SU-DHL-6 (cell line): ENCODE data around the gene PPP1R7.

Source experiments
- H2AFZ ChIP-seq: fragments of 200-600 bp; sonication (generic); 2 replicates; pipeline ENCODE4 v1.6.1; 2014; ENCODE audit warnings: low read depth, mild to moderate bottlenecking, moderate library complexity, mixed read lengths, antibody characterized with exemption, low read length; ENCODE audit not compliant: severe bottlenecking
- H3F3A ChIP-seq: fragments of 200-600 bp; shearing (Covaris generic); 2 replicates; pipeline ENCODE4 v1.6.0; 2016; ENCODE audit warnings: antibody characterized with exemption, mild to moderate bottlenecking; ENCODE audit not compliant: insufficient read depth
- H3K27ac ChIP-seq: fragments of 200-600 bp; sonication (generic); 2 replicates; pipeline ENCODE4 v1.5.1; 2016; ENCODE audit warnings: low read depth, mild to moderate bottlenecking, low read length, moderate library complexity, mixed read lengths
- H3K27me3 ChIP-seq: fragments of 200-600 bp; sonication (generic), shearing (Covaris generic); 2 replicates; pipeline ENCODE4 v1.6.0; 2014; ENCODE audit warnings: mild to moderate bottlenecking, low read length
- H3K36me3 ChIP-seq: fragments of 200-600 bp; sonication (generic); 2 replicates; pipeline ENCODE4 v1.6.1; 2014; ENCODE audit warnings: mild to moderate bottlenecking, low read length, mixed read lengths
- H3K4me2 ChIP-seq: fragments of 300-600, 200-600 bp; shearing (Covaris generic), sonication (generic); 2 replicates; pipeline ENCODE4 v1.6.0; 2014; ENCODE audit warnings: low read length, low read depth, mild to moderate bottlenecking; ENCODE audit not compliant: poor library complexity, severe bottlenecking
- H3K4me3 ChIP-seq: fragments of 200-600 bp; sonication (generic); 2 replicates; pipeline ENCODE4 v1.5.1; 2014; ENCODE audit warnings: antibody characterized with exemption, low read length, mild to moderate bottlenecking, mixed read lengths; ENCODE audit not compliant: insufficient read depth, poor library complexity, severe bottlenecking
- H3K79me2 ChIP-seq: fragments of 200-600 bp; sonication (generic); 2 replicates; pipeline ENCODE4 v1.6.1; 2014; ENCODE audit warnings: mild to moderate bottlenecking, low read length, moderate library complexity; ENCODE audit not compliant: insufficient read depth
- H3K9ac ChIP-seq: fragments of 200-600 bp; sonication (generic); 2 replicates; pipeline ENCODE4 v1.7.0; 2014; ENCODE audit warnings: mild to moderate bottlenecking, low read length
- H3K9me2 ChIP-seq: fragments of 200-600 bp; sonication (generic); replicated peaks from 2 replicates; pipeline ENCODE4 v1.6.1; 2014; ENCODE audit warnings: low read length; ENCODE audit not compliant: insufficient read depth
- H3K9me3 ChIP-seq: fragments of 200-600 bp; sonication (generic); 2 replicates; pipeline ENCODE4 v1.6.1; 2014; ENCODE audit warnings: low read length, mixed read lengths; ENCODE audit not compliant: insufficient read depth
- H4K20me1 ChIP-seq: fragments of 200-600 bp; sonication (generic); 2 replicates; pipeline ENCODE4 v1.6.1; 2014; ENCODE audit warnings: low read depth, mild to moderate bottlenecking, antibody characterized with exemption, low read length, moderate library complexity, mixed read lengths
- CTCF ChIP-seq: fragments of 200-600 bp; sonication (generic); IDR thresholded peaks from one replicate; pipeline ENCODE4 v1.5.1; 2017; ENCODE audit warnings: antibody characterized with exemption, mild to moderate bottlenecking, low read length, moderate library complexity; ENCODE audit not compliant: insufficient read depth, poor library complexity, severe bottlenecking
- EZH2phosphoT487 ChIP-seq: fragments of 200-600 bp; sonication (generic), shearing (Covaris generic); conservative IDR thresholded peaks from 2 replicates; pipeline ENCODE4 v1.6.1; 2018; ENCODE audit warnings: mild to moderate bottlenecking, antibody characterized with exemption, low read length, moderate library complexity, mixed read lengths

PPP1R7 gene

DNA sequence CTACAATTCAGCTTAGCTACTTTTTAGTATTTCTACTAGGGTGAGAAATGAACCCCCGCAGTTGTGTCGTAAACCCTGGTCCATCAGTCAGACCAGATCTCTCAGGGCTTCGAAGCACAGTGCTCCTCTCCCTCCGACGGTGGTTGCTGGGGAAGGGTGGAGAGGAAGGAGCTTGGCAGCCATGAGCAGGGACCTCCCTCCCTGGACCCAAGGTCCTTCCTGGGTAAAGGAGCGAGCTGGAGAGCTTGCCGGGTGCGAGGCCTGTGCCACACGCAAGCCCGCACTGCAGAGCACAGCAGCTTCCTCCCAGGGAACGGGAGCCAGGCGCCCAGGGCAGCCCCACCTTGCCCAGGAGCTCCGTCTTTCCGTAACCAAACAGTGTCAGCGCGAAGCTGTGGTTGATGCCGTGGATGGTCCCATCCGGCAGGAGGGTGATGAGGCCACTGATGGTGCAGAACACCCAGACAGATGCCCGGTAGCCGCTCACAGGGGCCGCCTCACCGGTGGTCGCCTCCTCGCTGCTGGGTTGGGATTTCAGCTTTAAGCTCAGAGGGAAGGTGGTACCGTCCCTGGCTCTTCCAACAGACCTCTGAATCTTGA is 13.5 kb upstream of the PPP1R7 start:
- Histone ChIP-seq H3K4me3 (no peak overlapping the region), H3K36me3 (no peaks in the 10 kb centered on the region), H2AFZ (no peak overlapping the region), H3K79me2 (no peaks in the 10 kb centered on the region), H3K27me3 (no peaks in the 10 kb centered on the region), H3F3A (no peaks in the 10 kb centered on the region), H3K9me2 (no peaks in the 10 kb centered on the region), H4K20me1 (no peaks in the 10 kb centered on the region), H3K4me2 (no peak overlapping the region), H3K9me3 (no peaks in the 10 kb centered on the region), H3K27ac (no peak overlapping the region), H3K9ac (no peak overlapping the region)
- no peak for TF ChIP-seq CTCF
- no peak for TF ChIP-seq EZH2phosphoT487

- H4K20me1 ChIP-seq: no peaks in the 10 kb centered on the region
- H3K9ac ChIP-seq: no peak overlapping the region
- H3K4me3 ChIP-seq: no peak overlapping the region
- no peaks in the 10 kb centered on the region for H3K9me2 ChIP-seq
- no peaks in the 10 kb centered on the region for H3K79me2 ChIP-seq
- no peaks in the 10 kb centered on the region for H3K36me3 ChIP-seq
- no peaks in the 10 kb centered on the region for H3F3A ChIP-seq
- no peak overlapping the region for H2AFZ ChIP-seq
- no peaks in the 10 kb centered on the region for H3K27me3 ChIP-seq
- H3K9me3 ChIP-seq: no peaks in the 10 kb centered on the region
- TF ChIP-seq CTCF (no peak), EZH2phosphoT487 (no peak)
- H3K4me2 ChIP-seq: no peak overlapping the region
- no peak overlapping the region for H3K27ac ChIP-seq
Observed at GRCh38 chr2:241137276-241138190, 12.7 kb upstream of the PPP1R7 start.

DNA sequence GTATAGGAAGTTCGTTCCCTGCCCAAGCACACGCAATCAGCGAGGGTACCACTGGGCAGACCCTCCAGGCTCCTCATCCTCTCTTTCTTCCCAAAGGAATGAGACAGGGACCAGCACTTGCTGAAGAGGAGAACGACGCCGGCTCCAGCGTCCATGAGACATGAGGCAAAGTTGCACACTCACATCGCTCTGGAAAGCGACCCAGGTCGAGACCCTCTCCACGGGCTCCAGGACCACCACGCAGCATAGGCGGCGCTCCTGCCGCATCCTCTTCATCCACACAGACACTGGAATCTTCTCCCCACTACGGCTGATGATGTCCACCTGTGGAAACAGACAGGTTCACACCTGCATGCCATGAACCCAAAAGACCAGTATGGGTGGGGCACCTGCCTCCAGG is 11.8 kb upstream of the PPP1R7 start:
- H3K27ac ChIP-seq: no peak overlapping the region
- H3K9me2 ChIP-seq: no peaks in the 10 kb centered on the region
- TF ChIP-seq CTCF (no peak), EZH2phosphoT487 (no peak)
- H3K4me3 ChIP-seq: no peak overlapping the region
- H3F3A ChIP-seq: no peaks in the 10 kb centered on the region
- no peaks in the 10 kb centered on the region for H4K20me1 ChIP-seq
- no peaks in the 10 kb centered on the region for H3K27me3 ChIP-seq
- H3K79me2 ChIP-seq: no peaks in the 10 kb centered on the region
- no peaks in the 10 kb centered on the region for H3K36me3 ChIP-seq
- no peaks in the 10 kb centered on the region for H3K9me3 ChIP-seq
- H2AFZ ChIP-seq: no peak overlapping the region
- no peak overlapping the region for H3K4me2 ChIP-seq
- no peak overlapping the region for H3K9ac ChIP-seq
